ENCODE data around the gene FOXJ1.

FOXJ1 gene

DNA sequence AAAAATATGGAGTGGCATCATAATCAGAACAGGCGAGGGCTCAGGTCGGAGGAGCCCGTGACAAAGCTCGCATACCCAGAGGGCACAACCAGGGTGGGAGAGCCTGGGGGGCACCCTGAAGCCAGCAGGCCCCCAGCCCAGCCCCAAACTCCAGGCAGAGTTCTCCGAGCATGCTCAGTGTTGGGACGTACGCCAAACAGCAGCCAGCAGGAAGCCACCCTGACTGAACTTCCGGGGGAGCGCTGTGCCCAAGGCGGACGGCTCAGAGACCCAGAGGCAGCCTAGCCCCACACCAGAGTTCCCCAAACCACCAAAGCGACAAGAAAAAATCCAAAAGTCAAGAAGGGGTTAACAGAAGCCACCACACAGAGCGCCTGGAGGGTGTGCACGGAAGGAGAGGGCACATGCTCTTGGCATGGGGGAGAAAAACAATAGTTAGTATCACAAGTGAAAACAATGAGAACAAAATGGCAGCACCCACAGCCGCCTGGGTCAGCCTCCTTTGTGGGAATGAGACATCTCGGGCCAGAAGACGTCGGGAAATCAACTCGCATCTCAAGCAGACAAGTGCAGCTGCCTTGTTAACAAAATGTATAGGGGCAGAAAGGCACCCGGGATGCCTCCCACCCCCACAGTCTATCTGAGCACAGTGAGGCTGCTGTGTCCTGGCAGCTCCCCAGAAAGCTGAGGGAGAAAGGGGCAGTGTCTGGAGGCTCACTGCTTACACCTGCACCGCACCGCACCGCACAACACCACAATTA is 49.3 kb downstream of the FOXJ1 start:
- DNase-seq (ENCODE audit: low read depth) = no peak

DNA sequence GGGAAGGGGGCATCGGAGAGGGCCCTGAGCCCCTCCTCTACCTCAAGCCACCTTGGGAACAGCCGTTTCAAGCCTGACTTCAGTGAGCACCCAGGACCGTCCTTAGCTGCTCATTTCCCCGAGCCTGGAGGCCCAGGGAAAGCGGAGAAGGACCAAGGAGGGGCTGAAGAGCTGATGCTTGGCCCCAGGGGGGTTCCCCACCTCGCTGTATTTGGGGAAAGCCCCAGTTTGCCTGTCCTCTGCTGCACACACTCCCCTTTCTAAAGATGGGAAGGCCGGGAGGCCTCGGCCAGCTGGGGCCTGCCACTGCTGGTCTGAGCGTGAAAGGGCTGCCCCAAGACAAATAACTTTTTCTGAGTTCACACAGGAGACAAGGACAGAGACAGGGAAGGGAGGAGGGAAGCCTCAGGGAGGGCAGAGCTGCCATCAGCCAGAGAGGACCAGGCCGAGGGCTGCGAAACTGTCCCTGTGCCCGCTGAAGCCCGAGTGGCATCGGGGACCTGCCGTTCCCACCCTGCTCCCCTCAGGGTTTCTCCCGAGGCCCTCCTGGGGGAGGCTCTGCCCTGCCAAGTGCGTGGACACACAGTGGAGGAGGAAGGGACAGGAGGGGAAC is 50.4 kb downstream of the FOXJ1 start:
- no peak for DNase-seq (ENCODE audit: low read depth)

DNA sequence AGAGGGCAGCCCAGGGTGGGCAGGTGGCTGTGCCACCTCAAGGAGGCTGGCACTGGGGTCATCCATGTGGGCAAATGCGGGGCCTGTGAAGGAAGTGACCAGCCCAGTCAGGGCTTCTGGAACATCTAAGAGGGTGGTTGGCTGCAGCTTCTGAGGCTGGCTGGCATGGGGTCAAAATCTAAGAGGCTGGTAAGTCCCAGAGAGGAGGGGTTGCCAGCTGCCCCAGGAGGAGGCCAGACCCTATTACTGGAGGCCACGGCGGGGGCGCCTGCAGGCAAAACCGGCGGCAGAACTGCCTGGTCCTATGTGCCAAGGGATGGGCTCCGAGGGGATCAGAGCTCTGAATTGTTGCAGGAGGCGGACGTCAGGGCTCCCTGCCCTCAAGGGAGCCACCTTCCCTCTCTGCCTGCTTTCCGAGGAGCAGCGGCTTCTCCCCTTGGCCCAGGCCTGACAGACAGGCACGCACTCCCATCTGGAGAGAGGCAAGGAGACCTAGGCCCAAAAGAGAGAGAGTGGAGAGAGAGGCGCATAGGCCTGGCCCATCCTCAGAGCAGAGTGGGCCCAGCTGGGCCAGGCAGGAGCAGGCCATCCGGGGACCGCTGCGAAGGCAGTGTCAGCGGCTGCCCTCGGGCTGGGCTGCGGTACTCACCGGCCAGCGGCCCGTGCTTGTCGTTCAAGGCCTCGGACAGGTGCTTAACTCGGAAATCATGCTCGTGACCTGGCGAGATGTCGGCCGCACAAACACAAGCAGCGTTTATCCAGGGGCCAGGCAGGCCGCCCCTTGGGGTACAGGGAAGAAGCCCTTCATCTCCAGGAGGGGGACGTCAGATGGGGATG is 51.1 kb downstream of the FOXJ1 start:
- no peak for DNase-seq (ENCODE audit: low read depth)

DNA sequence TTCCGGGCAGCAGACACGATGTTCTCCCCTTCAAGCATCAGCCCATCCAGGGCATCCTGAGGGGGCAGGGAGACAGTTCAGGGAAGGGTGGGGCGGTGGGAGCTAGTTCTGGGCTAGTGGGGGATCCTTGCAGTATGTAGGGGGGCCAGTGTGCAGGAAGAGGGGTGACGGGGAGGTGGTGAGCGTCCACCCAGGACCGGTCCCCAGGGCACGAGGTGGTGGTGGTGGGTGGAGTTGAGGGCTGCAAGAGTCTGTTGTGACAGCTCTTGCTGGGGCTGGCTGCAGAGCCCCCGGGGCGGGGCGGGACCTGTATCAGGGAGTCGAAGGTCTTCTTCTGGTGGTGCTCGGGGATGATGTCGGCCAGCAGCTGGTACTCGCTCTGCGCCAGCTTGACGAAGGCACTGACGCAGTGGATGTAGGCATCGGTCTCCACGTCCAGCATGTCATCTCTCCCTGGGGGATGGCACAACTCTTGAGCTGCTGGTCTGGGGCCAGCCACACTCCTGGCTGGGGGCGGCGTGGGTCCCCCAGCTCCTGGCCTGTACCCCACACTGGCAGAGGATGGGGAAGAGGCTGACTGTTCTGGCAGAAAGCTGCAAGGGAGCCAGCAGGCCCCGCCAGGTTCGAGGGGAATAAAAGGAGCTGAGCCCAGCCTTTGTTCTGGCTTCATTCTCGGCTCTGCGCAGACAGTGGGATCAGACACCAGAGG is 52.0 kb downstream of the FOXJ1 start:
- no peak for DNase-seq (ENCODE audit: low read depth)

DNA sequence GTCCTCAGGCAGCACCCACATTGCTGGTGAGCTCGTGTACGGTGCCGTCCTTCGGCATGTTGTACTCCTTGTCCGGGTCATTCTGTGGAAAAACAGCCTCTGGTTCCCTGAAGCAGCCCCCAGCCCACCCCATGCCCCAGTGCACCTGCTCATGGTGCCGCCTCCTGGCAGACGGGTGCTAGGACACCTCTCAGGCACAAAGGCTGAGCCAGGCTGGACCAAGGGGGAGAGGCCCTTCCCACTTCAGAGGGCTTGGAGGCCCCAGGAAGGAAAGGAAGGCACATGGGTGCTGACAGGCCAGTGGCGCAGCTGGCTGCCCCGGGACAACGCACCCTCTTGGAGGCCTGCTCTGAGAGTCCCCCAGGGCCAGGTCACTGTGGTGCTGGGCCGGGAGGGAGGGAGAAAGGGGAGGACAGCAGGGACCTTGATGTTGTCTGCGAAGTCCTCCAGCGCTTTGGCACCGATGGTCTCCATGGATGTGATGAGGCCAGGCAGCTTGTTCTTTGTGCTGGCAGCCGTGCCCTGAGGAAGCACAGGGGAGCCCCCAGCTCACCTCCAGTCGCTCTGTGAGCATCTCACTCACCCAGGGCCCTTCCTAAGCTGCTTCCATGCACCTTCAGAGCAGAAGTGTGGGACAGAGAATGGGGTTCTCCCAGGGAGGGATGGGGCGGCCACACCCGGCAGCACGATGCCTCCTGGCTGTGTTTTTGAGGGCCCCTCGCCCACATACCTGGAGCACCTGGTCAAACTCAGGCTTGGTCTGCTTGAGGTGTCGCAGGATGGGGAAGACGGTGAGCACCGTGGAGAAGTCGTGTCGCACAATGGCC is 52.8 kb downstream of the FOXJ1 start:
- DNase-seq (ENCODE audit: low read depth) = no peak

DNA sequence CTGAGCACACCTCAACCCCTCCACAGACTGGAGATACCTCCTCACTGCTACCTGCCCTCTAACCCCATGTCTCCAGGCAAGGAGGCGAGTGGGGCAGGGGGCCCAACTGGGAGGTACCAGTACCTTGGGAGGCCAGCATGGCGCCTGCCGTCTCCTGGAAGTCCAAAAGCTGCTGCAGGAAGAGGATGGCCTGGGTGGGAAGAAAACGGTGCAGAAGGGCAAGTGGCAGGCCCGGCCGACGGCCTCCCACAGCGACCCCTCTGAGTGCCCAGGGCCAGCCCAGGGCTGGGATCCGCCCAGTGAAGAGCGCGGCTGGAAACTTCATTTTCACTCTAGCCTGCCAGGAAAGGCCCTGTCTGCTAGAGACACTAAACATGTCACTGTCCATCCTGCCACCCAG is 53.5 kb downstream of the FOXJ1 start:
- DNase-seq (ENCODE audit: low read depth) = no peak

DNA sequence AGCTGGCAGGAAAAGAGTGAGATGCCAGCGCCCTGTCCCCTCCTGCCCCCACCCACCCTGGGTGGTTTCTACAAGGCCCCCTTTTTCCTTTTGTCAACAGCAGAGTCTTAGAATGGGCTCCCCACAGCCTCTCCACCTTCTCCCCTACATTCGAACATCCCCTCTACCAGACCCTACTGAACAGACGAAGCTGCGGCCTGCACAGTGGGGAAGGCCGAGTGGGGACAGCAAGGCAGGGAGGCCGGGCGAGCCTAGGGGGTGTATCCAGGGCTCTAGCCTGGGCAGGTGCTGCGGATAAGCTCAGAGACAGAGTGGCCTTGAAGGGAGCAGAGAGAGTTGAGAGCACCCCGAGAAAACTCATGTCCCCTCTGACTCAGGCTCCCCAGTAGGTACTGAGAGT is 54.7 kb downstream of the FOXJ1 start:
- no peak for DNase-seq (ENCODE audit: low read depth)
